ENCODE results near the gene FAM120A.

DNA sequence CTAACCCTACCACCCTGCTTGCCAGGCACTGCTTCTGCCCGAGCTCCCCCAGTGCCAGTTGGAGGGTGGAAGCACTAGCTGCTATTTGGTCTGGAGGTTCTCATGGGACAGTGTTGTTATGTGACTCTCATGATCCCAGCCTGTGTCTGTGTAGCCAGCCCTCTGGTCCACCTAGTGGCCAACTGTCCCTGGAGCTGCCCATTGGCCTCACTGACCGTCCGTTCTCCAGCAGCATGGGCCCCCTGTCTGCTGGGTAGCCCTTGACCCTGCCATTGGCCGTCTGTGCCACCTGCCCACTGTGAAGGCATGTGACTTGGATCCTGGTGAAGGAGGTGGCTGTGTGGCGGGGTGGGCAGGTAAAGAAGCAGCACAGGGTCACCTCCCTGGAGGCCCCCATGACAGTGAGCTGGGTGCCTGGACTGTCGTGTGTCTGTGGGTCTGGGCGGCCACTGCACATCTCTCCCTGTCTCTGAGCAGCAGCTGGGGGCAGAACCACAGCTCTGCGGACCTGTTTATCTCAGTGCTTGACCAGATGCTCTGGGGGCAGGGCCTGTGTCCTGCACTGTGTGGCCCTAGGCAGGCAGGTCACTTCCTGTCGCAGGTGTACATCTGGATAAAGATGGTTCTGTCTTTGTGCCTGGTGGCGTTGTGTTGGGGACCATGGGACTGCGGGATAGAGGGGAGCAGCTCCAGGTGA is 136.3 kb downstream of the FAM120A start:
- TF ChIP-seq RAD21 (conservative IDR thresholded peaks at IDR 0.05) (no peak), POLR2AphosphoS5 (IDR thresholded peaks at IDR 0.05) (no peak)

Measured in neural cell (in vitro differentiated cells).